Coronary artery (tissue), 2 donors: ENCODE measurements around the gene CEP83.
A peak's percentile ranks its signal among the peaks of the same experiment; 100 is the strongest.

Experiments used
- DNase-seq: peaks from one replicate; pipeline ENCODE4 v3.0.0-alpha.2; 2017; ENCODE audit warnings: low spot score
- H3K27ac ChIP-seq, 2 donors: fragments of 200-600 bp; sonication (generic); one replicate each; pipeline ENCODE4 v1.5.1; 2016 to 2019
- H3K4me3 ChIP-seq: fragments of 200-600 bp; sonication (generic); 2 replicates; pipeline ENCODE4 v1.5.1; 2016; ENCODE audit warnings: mild to moderate bottlenecking, moderate library complexity
- CTCF ChIP-seq: fragments of 200-600 bp; sonication (generic); IDR thresholded peaks from one replicate; pipeline ENCODE4 v1.5.1; 2019; ENCODE audit warnings: antibody characterized with exemption

The CEP83 gene

GRCh38 chr12:94261786-94262185 lies 197.9 kb downstream of the CEP83 start:
- H3K27ac ChIP-seq = peak overlapping the region; percentile 89 to 90
- DNase-seq = no peak
- TF ChIP-seq CTCF = no peak
- peak overlapping the region; percentile 81 for H3K4me3 ChIP-seq

- no peak for TF ChIP-seq CTCF
- H3K27ac ChIP-seq = peak overlapping the region in 1 of 2 donors; percentile 90
- DNase-seq = no peak
- no peak overlapping the region for H3K4me3 ChIP-seq
Measured at GRCh38 chr12:94261119-94261518, 198.5 kb downstream of the CEP83 start.

- no peak for TF ChIP-seq CTCF
- Histone ChIP-seq H3K4me3 (no peak overlapping the region), H3K27ac (no peak overlapping the region)
- DNase-seq = no peak
Measured at GRCh38 chr12:94260717-94261116, 198.9 kb downstream of the CEP83 start.

- DNase-seq = no peak
- Histone ChIP-seq H3K27ac (no peak overlapping the region), H3K4me3 (no peak overlapping the region)
- TF ChIP-seq CTCF = no peak
Measured at GRCh38 chr12:94260017-94260416, 199.7 kb downstream of the CEP83 start.

DNA sequence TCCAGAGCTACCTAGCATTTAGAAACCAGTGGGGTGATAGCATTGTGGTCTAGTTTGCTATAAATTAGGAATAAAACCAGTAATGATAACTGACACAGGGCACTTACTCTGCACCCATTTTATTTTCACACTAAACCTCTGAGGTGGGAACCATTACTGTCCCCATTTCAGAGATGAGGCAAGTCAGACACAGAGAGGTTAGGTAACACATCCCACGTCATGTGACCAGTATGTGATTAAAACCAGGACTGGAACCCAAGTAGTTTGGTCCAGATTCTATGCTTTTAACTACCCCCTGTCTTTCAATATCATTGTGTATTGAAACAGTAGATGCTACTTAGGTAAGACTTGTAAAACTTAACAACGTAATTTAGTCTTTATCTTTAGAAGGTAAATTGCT lies 201.1 kb downstream of the CEP83 start:
- no peak overlapping the region for H3K27ac ChIP-seq
- H3K4me3 ChIP-seq = no peak overlapping the region
- no peak for TF ChIP-seq CTCF
- no peak for DNase-seq
